GM18526 (cell line): Measurements from ENCODE around the gene ADGRD2.

Source experiments
- POLR2A ChIP-seq: IDR thresholded peaks from 3 replicates; pipeline ENCODE4 v1.6.1; 2011; ENCODE audit not compliant: insufficient read length; ENCODE audit errors: extremely low read depth

Gene ADGRD2

GRCh38 chr9:124512806-124513204 lies 62.6 kb downstream of the ADGRD2 start:
- no peak for TF ChIP-seq POLR2A

- TF ChIP-seq POLR2A: no peak
Observed at GRCh38 chr9:124513376-124513994, 63.2 kb downstream of the ADGRD2 start.

DNA sequence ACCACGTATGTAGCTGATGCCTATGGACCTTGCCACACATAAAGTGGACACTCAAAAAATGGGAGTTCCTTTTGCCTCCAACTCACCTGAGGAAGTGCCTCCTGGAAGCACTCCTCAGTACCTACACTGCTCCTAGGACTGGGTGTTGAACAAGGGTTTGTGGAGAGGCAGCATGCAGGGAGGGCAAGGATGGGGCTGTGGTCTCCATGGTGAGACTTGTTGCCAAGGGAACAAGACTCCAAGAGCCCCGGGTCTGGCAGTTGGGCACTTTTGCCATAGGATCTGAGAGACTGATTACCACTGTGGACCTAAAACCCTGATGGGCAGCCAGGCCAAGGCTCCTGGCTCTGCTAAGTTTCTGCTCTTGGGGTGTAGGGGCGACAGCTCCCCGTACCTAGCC lies 63.9 kb downstream of the ADGRD2 start:
- no peak for TF ChIP-seq POLR2A

- no peak for TF ChIP-seq POLR2A
Observed at GRCh38 chr9:124514874-124515273, 64.6 kb downstream of the ADGRD2 start.

- no peak for TF ChIP-seq POLR2A
Observed at GRCh38 chr9:124517600-124517999, 67.3 kb downstream of the ADGRD2 start.

- TF ChIP-seq POLR2A: no peak
Observed at GRCh38 chr9:124518116-124518515, 67.9 kb downstream of the ADGRD2 start.

DNA sequence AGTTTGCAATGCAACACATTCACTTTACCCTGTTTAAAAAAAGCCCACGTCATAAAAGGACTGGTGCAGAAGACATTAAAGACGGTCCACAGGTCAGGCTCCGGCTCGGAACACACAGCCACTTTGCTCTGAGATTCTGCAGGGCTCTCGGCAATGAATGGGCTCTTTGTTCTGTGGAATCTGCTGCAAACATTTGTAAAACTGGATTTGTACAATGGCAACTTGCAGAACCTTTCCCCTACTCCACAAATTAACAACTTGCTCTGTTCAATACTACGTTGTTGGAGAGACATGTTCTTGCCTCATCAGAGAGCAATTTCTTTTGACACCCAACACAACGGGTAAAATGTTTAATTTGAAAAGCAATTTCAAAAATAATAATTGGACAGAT lies 70.0 kb downstream of the ADGRD2 start:
- no peak for TF ChIP-seq POLR2A

DNA sequence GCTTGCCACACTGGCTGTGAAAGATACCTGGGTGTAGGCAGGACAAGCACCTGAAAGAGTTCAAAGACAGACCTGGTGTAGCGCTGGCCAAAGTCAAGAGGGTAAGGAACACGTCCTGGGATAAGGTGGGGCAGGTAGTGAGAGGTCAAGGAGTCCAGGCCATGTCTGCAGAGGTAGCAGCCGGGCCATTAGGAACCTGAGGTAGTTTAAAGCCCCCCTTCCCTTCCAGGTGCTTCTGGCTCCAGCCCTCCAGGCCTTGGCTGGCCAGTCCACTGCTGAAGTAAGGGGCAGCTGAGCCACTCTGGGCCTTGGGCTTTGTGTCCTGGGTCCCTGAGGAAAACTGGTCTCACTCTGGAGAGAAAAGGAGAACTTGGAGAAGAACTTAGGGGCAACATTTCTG lies 70.9 kb downstream of the ADGRD2 start:
- no peak for TF ChIP-seq POLR2A

DNA sequence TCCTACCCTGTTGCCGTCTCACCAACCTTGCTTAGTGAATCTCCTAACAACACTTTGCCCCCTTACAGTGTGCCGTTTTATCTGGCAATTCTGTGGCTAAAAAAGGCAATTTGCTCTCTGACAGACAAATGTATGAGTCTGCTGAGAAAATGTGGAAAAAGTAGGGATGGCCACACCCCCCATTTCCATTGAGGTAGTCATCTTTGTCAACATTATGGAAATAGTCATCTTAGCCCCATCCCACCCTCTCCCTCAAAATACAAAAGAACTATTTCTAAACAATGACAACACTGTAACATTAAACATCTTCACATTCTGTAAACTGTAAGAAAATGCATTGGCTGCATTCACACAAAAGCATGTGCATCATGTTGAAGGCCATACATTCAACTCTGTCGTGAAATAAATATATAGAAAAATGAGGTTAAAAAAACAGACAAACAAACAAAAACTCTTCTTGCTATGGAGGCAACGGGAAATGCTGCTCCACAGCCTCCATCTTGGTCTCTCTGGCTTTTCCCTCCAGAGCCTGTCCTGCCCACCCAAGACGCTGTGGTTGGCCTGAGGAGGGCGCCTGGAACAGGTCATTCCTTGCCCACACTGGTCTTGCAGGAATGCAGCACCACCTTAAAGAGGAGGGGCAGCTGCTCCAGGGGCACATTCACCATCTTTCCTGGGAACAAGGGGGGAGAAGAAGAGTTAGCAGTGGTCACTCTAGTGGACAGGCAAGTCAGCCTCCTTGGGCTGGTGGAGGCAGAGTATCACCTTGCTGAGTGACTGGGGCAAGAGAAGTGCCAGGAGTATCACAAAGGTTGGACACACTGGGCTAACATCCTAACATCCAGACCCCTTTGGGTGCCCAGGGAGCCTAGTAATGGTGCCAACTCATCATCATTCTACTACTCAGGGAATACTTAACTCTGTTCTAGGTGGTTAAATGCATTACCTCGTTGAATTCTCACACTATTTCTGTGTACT lies 72.2 kb downstream of the ADGRD2 start:
- TF ChIP-seq POLR2A: no peak

DNA sequence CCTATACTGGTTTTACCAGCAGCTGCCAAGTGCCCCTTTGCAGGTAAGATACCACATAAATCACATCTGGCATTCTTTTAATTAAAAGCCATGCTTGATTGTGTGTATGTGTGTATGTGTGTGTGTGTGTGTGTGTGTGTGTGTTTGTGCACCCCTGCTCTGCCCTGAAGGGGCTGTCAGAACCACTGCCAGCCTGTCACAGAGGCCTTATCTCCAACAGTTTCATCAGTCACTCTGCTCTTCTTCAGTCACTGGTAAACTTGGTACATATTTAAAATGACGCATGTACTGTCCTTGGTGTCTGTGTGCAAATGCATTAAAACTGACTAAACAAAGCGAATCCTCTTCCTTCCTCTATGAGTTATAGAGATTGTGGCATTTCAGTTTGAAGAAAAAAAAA lies 75.9 kb downstream of the ADGRD2 start:
- no peak for TF ChIP-seq POLR2A

DNA sequence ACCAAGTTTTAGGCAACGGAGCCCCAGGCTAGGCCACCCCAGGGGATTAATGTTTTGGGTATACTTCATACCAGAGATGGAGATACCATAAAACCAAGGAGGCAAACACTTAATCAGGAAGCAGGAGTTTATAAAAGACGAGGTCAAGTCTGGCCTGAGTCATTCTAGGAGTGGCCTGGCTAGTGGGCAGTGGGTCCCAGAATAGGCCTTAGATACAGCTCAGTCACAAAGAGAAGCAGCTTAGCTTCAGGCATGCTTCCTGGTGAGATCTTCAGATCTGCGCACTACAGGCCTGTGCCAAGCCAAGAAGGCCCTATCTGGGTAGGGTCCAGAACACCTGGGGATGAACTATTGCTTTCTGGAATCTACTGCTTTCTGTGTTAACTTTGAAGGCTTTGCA lies 77.5 kb downstream of the ADGRD2 start:
- no peak for TF ChIP-seq POLR2A
